HepG2 (cell line): Measurements from ENCODE around the gene PAIP1. TPM values are rescaled to one million over a fixed set of nuclear protein-coding genes. Genes with fewer than 3 reads are reported as not detected.

Source experiments
- ATAC-seq: fragments of 200-7000 bp; cut with Tn5 transposase; 3 replicates; pipeline ENCODE4 v1.9.1; 2020; ENCODE audit warnings: mild to moderate bottlenecking, moderate library complexity
- BruUV-seq: library from RNA; stranded (reverse); fragments of 400-500 nt; replicated peaks from 2 replicates; lab custom pipeline; 2021; lab: Mats Ljungman, UMichigan
- CTCF ChIA-PET: fragments of 300-600 bp; formaldehyde crosslinking; extraction: SDS; loops from one replicate; lab custom pipeline; 2021; ENCODE audit warnings: low total read pairs, inconsistent platforms, low intra/inter-chr PET ratio; lab: Yijun Ruan, JAX
- POLR2A ChIA-PET: fragments of 350-600 bp; sonication (Branson Sonifier 250); formaldehyde crosslinking; loops from one replicate; lab custom pipeline; 2020; ENCODE audit warnings: antibody characterized with exemption, inconsistent platforms; lab: Yijun Ruan, JAX
- DNase-seq: peaks from one replicate; pipeline ENCODE4 v3.0.0-alpha.2; 2015; ENCODE audit warnings: low spot score
- FAIRE-seq: peaks from 3 replicates; lab custom pipeline; 2011; peaks lifted over from hg19 to GRCh38; lab: Jason Lieb, UNC
- H2AFZ ChIP-seq: one replicate; pipeline ENCODE4 v1.6.1; 2011; ENCODE audit warnings: low read length, inconsistent platforms
- H3K27ac ChIP-seq: fragments of 300-600 bp; 3 replicates; pipeline ENCODE4 v1.8.0; 2011; ENCODE audit warnings: mixed run types, mild to moderate bottlenecking, mixed read lengths, low read length, inconsistent platforms; ENCODE audit not compliant: insufficient read depth; ENCODE audit errors: extremely low read length
- H3K27me3 ChIP-seq, 2 experiments: fragments of 200-600 bp in 1 of 2; 2 replicates in 1 of 2; 3 replicates in 1 of 2; pipeline versions ENCODE4 v1.6.0 to v1.8.0; 2011; ENCODE audit warnings: low read length in 2 of 2, mild to moderate bottlenecking in 2 of 2, moderate library complexity in 2 of 2, inconsistent platforms in 1 of 2; ENCODE audit not compliant: insufficient read depth in 2 of 2, control insufficient read depth in 1 of 2
- H3K36me3 ChIP-seq, 2 experiments: fragments of 200-600 bp in 1 of 2; replicated peaks in 1 of 2; 2 replicates in 1 of 2; 3 replicates in 1 of 2; pipeline versions ENCODE4 v1.5.1 to v1.8.0; 2011; ENCODE audit warnings: low read length in 2 of 2, inconsistent platforms in 1 of 2; ENCODE audit not compliant: insufficient read depth in 2 of 2, control insufficient read depth in 1 of 2
- H3K4me1 ChIP-seq: 2 replicates; pipeline ENCODE4 v1.5.1; 2012; ENCODE audit warnings: low read length, inconsistent platforms; ENCODE audit not compliant: insufficient read depth
- H3K4me2 ChIP-seq: 2 replicates; pipeline ENCODE4 v1.6.0; 2011; ENCODE audit warnings: low read depth, low read length, inconsistent platforms
- H3K4me3 ChIP-seq, 3 experiments: fragments of 200-600 bp in 1 of 3; sonication (generic), shearing (Covaris generic) in 1 of 3; replicated peaks in 1 of 3; 2 replicates each; pipeline ENCODE4 v1.5.1; 2011 to 2016; ENCODE audit warnings: low read length in 3 of 3, inconsistent platforms in 2 of 3, low read depth in 2 of 3, mild to moderate bottlenecking in 2 of 3, control low read depth in 1 of 3, mixed read lengths in 1 of 3; ENCODE audit not compliant: insufficient read depth in 1 of 3
- H3K79me2 ChIP-seq: one replicate; pipeline ENCODE4 v1.6.1; 2011; ENCODE audit warnings: low read length, inconsistent platforms; ENCODE audit not compliant: insufficient read depth
- H3K9ac ChIP-seq: 2 replicates; pipeline ENCODE4 v1.6.0; 2011; ENCODE audit warnings: mild to moderate bottlenecking, low read depth, low read length, inconsistent platforms; ENCODE audit not compliant: insufficient read depth
- H3K9me3 ChIP-seq: 2 replicates; pipeline ENCODE4 v1.5.1; 2012; ENCODE audit warnings: mild to moderate bottlenecking, low read length
- H4K20me1 ChIP-seq: 2 replicates; pipeline ENCODE4 v1.6.0; 2011; ENCODE audit warnings: inconsistent platforms, mild to moderate bottlenecking, low read length, moderate library complexity; ENCODE audit not compliant: insufficient read depth
- CAMTA2 ChIP-seq: sonication (generic); formaldehyde crosslinking; IDR thresholded peaks from 2 replicates; pipeline ENCODE4 v1.4.0; 2020; ENCODE audit warnings: mild to moderate bottlenecking, missing genetic modification reagents, borderline replicate concordance
- SYNCRIP ChIP-seq: fragments of 200-400 bp; formaldehyde crosslinking; IDR thresholded peaks from 2 replicates; pipeline ENCODE4 v1.6.1; 2018; ENCODE audit warnings: mild to moderate bottlenecking, low read depth, low read length; ENCODE audit not compliant: insufficient read depth
- TOE1 ChIP-seq: sonication (generic); formaldehyde crosslinking; IDR thresholded peaks from 2 replicates; pipeline ENCODE4 v1.4.0; 2020; ENCODE audit warnings: mild to moderate bottlenecking, missing genetic modification reagents
- ZNF235 ChIP-seq: sonication (generic); formaldehyde crosslinking; IDR thresholded peaks from 2 replicates; pipeline ENCODE4 v1.8.1; 2023; ENCODE audit warnings: mild to moderate bottlenecking, missing genetic modification reagents, borderline replicate concordance
- ZNF296 ChIP-seq: sonication (generic); formaldehyde crosslinking; conservative IDR thresholded peaks from 2 replicates; pipeline ENCODE4 v1.5.0; 2020; ENCODE audit warnings: mild to moderate bottlenecking, missing genetic modification reagents
- ZNF766 ChIP-seq: sonication (generic); formaldehyde crosslinking; IDR thresholded peaks from 2 replicates; pipeline ENCODE4 v1.5.0; 2020; ENCODE audit warnings: missing genetic modification reagents, borderline replicate concordance
- ZNF781 ChIP-seq: sonication (generic); formaldehyde crosslinking; IDR thresholded peaks from 2 replicates; pipeline ENCODE4 v1.5.1; 2020; ENCODE audit warnings: borderline replicate concordance, mild to moderate bottlenecking, missing genetic modification reagents; ENCODE audit errors: not compliant biosample characterization
- ZNF83 ChIP-seq: sonication (generic); formaldehyde crosslinking; IDR thresholded peaks from 2 replicates; pipeline ENCODE4 v1.4.0; 2020; ENCODE audit warnings: missing genetic modification reagents, mild to moderate bottlenecking, borderline replicate concordance
- whole genome bisulfite sequencing: methylation state at CpG from one replicate; pipeline ENCODE4 v1.1.6; 2017; ENCODE audit warnings: low lambda C conversion rate; 5-methylcytosine and 5-hydroxymethylcytosine counted together
- in situ Hi-C: cut with HindIII; loops from 2 replicates; pipeline ENCODE4 v1.10.0; 2017; ENCODE audit warnings: low pct_unique_long_range_greater_than_20kb; ENCODE audit not compliant: extremely low pct_ligation_motif_present
- intact Hi-C: fragments of 100-400 bp; cut with micrococcal nuclease; formaldehyde crosslinking; loops from one replicate; pipeline ENCODE4 v1.10.0; 2022; ENCODE audit not compliant: unreplicated experiment
- polyA plus RNA-seq, 8 experiments: library from polyadenylated mRNA; depleted of rRNA in 3 of 8; stranded (reverse) in 7 of 8; unstranded in 1 of 8; fragments of >200 nt; fragmentation: Illumina TruSeq in 4 of 8; extraction: Trizol in 4 of 8; gene quantifications; 2 replicates each; pipeline versions ENCODE4 v1.2.1 to v1.2.3, GENCODE V29; 2011 to 2016; ENCODE audit warnings: low read depth in 4 of 8, missing spikeins in 1 of 8, mixed read lengths in 1 of 8; ENCODE audit not compliant: insufficient read depth in 1 of 8
- total RNA-seq, 5 experiments: library from RNA; depleted of rRNA; stranded (reverse); fragments of >200 nt; fragmentation: Illumina TruSeq; extraction: Trizol; gene quantifications; 2 replicates each; pipeline ENCODE4 v1.2.3, GENCODE V29; 2016; ENCODE audit warnings: low read depth in 1 of 5
- TF ChIP-seq, protein P1 (sequence below): sonication (generic); formaldehyde crosslinking; IDR thresholded peaks from 2 replicates; pipeline ENCODE4 v1.8.0; 2022; ENCODE audit warnings: low read depth, missing genetic modification reagents
- TF ChIP-seq, protein P2 (sequence below): fragments of 450-650 bp; IDR thresholded peaks from 2 replicates; pipeline ENCODE4 v1.6.1; 2017; ENCODE audit warnings: mild to moderate bottlenecking
- TF ChIP-seq, protein P3 (sequence below): sonication (generic); formaldehyde crosslinking; IDR thresholded peaks from 2 replicates; pipeline ENCODE4 v1.5.0; 2020; ENCODE audit warnings: mild to moderate bottlenecking, missing genetic modification reagents
- TF ChIP-seq, protein P4 (sequence below): sonication (generic); formaldehyde crosslinking; IDR thresholded peaks from 2 replicates; pipeline ENCODE4 v1.4.0; 2020; ENCODE audit warnings: mild to moderate bottlenecking, missing genetic modification reagents

The PAIP1 gene
- total and polyA plus RNA-seq, 2 of the 13 experiments (the other 11 are each of a cell fraction or from before 2014, with no cell fraction given) = 96.6 to 116 TPM

DNA sequence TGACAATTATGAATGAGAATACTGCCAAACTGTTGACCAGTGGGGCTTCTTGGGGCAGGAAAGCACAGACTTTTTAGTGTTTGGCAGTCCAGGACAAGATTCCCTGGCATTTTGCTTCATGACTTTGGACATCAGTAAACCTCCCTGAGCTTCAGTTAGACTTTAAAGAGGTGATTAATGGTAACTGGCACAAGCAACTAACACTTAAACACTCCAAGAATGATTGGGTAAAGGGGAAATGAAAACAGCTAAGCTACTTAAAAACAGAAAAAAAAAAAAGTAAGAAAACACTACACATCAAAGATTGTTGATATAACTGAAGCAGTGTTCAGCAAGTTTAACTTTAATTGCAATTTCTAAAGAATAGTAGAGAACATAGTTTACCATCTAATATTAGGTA is 13.4 kb downstream of the PAIP1 start (continued):
- TF ChIP-seq SYNCRIP (no peak), ZNF296 (CRISPR knock-in tag) (no peak), ZNF781 (CRISPR knock-in tag) (no peak)
- TF ChIP-seq, protein P1, sequence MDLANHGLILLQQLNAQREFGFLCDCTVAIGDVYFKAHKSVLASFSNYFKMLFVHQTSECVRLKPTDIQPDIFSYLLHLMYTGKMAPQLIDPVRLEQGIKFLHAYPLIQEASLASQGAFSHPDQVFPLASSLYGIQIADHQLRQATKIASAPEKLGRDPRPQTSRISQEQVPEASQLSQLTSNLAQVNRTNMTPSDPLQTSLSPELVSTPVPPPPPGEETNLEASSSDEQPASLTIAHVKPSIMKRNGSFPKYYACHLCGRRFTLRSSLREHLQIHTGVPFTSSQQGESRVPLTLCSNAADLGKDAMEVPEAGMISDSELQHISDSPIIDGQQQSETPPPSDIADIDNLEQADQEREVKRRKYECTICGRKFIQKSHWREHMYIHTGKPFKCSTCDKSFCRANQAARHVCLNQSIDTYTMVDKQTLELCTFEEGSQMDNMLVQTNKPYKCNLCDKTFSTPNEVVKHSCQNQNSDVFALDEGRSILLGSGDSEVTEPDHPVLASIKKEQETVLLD (CRISPR knock-in tag) = no peak
- TF ChIP-seq, protein P2, sequence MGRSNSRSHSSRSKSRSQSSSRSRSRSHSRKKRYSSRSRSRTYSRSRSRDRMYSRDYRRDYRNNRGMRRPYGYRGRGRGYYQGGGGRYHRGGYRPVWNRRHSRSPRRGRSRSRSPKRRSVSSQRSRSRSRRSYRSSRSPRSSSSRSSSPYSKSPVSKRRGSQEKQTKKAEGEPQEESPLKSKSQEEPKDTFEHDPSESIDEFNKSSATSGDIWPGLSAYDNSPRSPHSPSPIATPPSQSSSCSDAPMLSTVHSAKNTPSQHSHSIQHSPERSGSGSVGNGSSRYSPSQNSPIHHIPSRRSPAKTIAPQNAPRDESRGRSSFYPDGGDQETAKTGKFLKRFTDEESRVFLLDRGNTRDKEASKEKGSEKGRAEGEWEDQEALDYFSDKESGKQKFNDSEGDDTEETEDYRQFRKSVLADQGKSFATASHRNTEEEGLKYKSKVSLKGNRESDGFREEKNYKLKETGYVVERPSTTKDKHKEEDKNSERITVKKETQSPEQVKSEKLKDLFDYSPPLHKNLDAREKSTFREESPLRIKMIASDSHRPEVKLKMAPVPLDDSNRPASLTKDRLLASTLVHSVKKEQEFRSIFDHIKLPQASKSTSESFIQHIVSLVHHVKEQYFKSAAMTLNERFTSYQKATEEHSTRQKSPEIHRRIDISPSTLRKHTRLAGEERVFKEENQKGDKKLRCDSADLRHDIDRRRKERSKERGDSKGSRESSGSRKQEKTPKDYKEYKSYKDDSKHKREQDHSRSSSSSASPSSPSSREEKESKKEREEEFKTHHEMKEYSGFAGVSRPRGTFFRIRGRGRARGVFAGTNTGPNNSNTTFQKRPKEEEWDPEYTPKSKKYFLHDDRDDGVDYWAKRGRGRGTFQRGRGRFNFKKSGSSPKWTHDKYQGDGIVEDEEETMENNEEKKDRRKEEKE = no peak
- TF ChIP-seq, all 625 proteins: peak for 0

DNA sequence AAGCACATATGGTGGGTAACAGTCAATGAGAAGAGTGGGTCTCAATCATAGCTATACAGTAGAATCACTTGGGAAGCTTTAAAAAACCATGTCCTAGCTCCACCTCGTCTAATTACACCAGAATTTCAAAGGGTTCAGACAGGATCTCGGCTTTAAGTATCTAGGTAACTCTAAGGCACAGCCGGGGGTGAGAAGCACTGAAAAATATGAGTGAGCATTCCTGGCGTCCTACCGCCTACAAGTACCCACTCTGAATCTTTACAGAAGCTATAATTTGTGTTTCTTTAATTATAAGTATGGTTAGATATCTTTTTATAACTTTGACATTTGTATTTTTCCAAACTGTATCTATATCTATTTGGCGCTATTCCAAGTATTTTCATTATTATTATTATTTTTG is 16.1 kb downstream of the PAIP1 start:
- Histone ChIP-seq H2AFZ (no peak overlapping the region), H3K9me3 (no peaks in the 10 kb centered on the region), H3K4me2 (no peak overlapping the region), H3K79me2 (peaks cover 5% of the 10 kb centered on the region), H3K4me1 (no peaks in the 10 kb centered on the region), H3K4me3 (no peak overlapping the region), H3K27ac (no peak overlapping the region), H4K20me1 (no peaks in the 10 kb centered on the region), H3K9ac (no peak overlapping the region), H3K27me3 (no peaks in the 10 kb centered on the region), H3K36me3 (peaks cover 10 to 84% of the 10 kb centered on the region in 2 experiments)
- ChIA-PET POLR2A (interaction anchor here (1.1 to 1.6 kb wide), 2 partner anchors 25 to 56 kb away, joined by 3 to 5 read pairs; partner anchors contain the start of genes C5orf34 and TMEM267), CTCF (no interaction called here)
- FAIRE-seq (no peak), DNase-seq (no peak), ATAC-seq (no peak)
- in situ Hi-C loops = no loop called here
- intact Hi-C loops = no loop called here
- BruUV-seq = no TSS peak
- 97% methylated on average over 6 of the region's 6 CpGs for WGBS
- no peak for TF ChIP-seq ZNF235
- TF ChIP-seq, protein P3, sequence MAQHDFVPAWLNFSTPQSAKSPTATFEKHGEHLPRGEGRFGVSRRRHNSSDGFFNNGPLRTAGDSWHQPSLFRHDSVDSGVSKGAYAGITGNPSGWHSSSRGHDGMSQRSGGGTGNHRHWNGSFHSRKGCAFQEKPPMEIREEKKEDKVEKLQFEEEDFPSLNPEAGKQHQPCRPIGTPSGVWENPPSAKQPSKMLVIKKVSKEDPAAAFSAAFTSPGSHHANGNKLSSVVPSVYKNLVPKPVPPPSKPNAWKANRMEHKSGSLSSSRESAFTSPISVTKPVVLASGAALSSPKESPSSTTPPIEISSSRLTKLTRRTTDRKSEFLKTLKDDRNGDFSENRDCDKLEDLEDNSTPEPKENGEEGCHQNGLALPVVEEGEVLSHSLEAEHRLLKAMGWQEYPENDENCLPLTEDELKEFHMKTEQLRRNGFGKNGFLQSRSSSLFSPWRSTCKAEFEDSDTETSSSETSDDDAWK (CRISPR knock-in tag) = no peak
- TF ChIP-seq, protein P4, sequence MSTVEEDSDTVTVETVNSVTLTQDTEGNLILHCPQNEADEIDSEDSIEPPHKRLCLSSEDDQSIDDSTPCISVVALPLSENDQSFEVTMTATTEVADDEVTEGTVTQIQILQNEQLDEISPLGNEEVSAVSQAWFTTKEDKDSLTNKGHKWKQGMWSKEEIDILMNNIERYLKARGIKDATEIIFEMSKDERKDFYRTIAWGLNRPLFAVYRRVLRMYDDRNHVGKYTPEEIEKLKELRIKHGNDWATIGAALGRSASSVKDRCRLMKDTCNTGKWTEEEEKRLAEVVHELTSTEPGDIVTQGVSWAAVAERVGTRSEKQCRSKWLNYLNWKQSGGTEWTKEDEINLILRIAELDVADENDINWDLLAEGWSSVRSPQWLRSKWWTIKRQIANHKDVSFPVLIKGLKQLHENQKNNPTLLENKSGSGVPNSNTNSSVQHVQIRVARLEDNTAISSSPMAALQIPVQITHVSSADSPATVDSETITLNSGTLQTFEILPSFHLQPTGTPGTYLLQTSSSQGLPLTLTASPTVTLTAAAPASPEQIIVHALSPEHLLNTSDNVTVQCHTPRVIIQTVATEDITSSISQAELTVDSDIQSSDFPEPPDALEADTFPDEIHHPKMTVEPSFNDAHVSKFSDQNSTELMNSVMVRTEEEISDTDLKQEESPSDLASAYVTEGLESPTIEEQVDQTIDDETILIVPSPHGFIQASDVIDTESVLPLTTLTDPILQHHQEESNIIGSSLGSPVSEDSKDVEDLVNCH (CRISPR knock-in tag) = no peak
- no peak for TF ChIP-seq ZNF766 (CRISPR knock-in tag)
- TF ChIP-seq ZNF83 (CRISPR knock-in tag) = no peak
- no peak for TF ChIP-seq CAMTA2 (CRISPR knock-in tag)
- no peak for TF ChIP-seq TOE1 (CRISPR knock-in tag)
